ENCODE measurements around the gene ST8SIA5. TPM values are rescaled to one million over a fixed set of nuclear protein-coding genes. Genes with fewer than 3 reads are reported as not detected.

The ST8SIA5 gene
- total and polyA plus RNA-seq, 2 experiments from 2014 or later, result 3.3 to 4.8 TPM

DNA sequence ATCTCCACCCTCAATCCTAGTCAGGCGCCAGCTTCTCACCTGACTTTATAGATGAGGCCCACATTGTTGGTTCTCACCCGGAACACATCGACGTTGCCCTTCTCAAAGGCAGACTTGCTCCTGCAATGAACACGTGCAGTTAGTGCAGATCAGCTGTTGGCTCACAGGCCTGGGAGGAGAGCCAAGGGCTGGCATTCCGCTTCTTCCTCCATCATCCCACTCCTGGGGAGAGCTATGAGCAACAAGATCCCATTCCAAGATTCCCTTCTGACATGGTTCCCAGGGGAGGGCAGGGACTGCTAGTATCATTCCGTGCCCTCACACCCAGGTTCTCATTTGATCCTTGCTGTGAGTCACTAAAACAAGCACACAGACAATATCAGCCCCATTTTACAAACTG is 114.9 kb downstream of the ST8SIA5 start:
- Histone ChIP-seq H3K4me3 (no peak overlapping the region), H3K36me3 (ENCODE audit: insufficient read depth) (no peaks in the 10 kb centered on the region), H3K27me3 (ENCODE audit: insufficient read depth) (no peaks in the 10 kb centered on the region), H3K79me2 (replicated peaks; ENCODE audit: insufficient read depth) (no peaks in the 10 kb centered on the region), H3K9me2 (ENCODE audit: insufficient read depth) (no peaks in the 10 kb centered on the region), H3K4me2 (no peak overlapping the region), H3K27ac (ENCODE audit: low read depth) (no peak overlapping the region), H4K20me1 (replicated peaks; ENCODE audit: insufficient read depth) (no peaks in the 10 kb centered on the region), H3K4me1 (ENCODE audit: insufficient read depth) (no peaks in the 10 kb centered on the region), H3F3A (replicated peaks; ENCODE audit: low read depth) (no peaks in the 10 kb centered on the region), H2AFZ (no peak overlapping the region)
- no peak overlapping the region for H3K27ac Mint-ChIP-seq
- peaks cover 2% of the 10 kb centered on the region for H3K27me3 Mint-ChIP-seq (ENCODE audit: insufficient read depth, low read depth, poor library complexity)
- H3K4me3 Mint-ChIP-seq, result no peak overlapping the region
- no peaks in the 10 kb centered on the region for H3K9me3 Mint-ChIP-seq
- DNase-seq (ENCODE audit: low spot score), result no peak
- no peak for TF ChIP-seq EZH2 (IDR thresholded peaks at IDR 0.05; ENCODE audit: low read depth, unreplicated experiment)
- no peak for TF ChIP-seq JUNB (IDR thresholded peaks at IDR 0.05; ENCODE audit: unreplicated experiment)
- TF ChIP-seq, protein P1, sequence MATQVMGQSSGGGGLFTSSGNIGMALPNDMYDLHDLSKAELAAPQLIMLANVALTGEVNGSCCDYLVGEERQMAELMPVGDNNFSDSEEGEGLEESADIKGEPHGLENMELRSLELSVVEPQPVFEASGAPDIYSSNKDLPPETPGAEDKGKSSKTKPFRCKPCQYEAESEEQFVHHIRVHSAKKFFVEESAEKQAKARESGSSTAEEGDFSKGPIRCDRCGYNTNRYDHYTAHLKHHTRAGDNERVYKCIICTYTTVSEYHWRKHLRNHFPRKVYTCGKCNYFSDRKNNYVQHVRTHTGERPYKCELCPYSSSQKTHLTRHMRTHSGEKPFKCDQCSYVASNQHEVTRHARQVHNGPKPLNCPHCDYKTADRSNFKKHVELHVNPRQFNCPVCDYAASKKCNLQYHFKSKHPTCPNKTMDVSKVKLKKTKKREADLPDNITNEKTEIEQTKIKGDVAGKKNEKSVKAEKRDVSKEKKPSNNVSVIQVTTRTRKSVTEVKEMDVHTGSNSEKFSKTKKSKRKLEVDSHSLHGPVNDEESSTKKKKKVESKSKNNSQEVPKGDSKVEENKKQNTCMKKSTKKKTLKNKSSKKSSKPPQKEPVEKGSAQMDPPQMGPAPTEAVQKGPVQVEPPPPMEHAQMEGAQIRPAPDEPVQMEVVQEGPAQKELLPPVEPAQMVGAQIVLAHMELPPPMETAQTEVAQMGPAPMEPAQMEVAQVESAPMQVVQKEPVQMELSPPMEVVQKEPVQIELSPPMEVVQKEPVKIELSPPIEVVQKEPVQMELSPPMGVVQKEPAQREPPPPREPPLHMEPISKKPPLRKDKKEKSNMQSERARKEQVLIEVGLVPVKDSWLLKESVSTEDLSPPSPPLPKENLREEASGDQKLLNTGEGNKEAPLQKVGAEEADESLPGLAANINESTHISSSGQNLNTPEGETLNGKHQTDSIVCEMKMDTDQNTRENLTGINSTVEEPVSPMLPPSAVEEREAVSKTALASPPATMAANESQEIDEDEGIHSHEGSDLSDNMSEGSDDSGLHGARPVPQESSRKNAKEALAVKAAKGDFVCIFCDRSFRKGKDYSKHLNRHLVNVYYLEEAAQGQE (IDR thresholded peaks at IDR 0.05; ENCODE audit: unreplicated experiment), result no peak
- TF ChIP-seq POLR2AphosphoS5 (IDR thresholded peaks at IDR 0.05; ENCODE audit: low read depth), result no peak
- TF ChIP-seq NANOG (IDR thresholded peaks at IDR 0.05; ENCODE audit: borderline replicate concordance), result no peak
- TF ChIP-seq, protein P2, sequence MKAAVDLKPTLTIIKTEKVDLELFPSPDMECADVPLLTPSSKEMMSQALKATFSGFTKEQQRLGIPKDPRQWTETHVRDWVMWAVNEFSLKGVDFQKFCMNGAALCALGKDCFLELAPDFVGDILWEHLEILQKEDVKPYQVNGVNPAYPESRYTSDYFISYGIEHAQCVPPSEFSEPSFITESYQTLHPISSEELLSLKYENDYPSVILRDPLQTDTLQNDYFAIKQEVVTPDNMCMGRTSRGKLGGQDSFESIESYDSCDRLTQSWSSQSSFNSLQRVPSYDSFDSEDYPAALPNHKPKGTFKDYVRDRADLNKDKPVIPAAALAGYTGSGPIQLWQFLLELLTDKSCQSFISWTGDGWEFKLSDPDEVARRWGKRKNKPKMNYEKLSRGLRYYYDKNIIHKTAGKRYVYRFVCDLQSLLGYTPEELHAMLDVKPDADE (IDR thresholded peaks at IDR 0.05), result no peak
- TF ChIP-seq, protein P3, sequence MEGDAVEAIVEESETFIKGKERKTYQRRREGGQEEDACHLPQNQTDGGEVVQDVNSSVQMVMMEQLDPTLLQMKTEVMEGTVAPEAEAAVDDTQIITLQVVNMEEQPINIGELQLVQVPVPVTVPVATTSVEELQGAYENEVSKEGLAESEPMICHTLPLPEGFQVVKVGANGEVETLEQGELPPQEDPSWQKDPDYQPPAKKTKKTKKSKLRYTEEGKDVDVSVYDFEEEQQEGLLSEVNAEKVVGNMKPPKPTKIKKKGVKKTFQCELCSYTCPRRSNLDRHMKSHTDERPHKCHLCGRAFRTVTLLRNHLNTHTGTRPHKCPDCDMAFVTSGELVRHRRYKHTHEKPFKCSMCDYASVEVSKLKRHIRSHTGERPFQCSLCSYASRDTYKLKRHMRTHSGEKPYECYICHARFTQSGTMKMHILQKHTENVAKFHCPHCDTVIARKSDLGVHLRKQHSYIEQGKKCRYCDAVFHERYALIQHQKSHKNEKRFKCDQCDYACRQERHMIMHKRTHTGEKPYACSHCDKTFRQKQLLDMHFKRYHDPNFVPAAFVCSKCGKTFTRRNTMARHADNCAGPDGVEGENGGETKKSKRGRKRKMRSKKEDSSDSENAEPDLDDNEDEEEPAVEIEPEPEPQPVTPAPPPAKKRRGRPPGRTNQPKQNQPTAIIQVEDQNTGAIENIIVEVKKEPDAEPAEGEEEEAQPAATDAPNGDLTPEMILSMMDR (conservative IDR thresholded peaks at IDR 0.05; ENCODE audit: low read depth in 2 of 2), result no peak
- no peak for TF ChIP-seq ZNF331 (CRISPR knock-in tag; IDR thresholded peaks at IDR 0.05; ENCODE audit: low read depth)
- no peak for TF ChIP-seq EZH2phosphoT487 (IDR thresholded peaks at IDR 0.05; ENCODE audit: unreplicated experiment)
- no peak for TF ChIP-seq STAT1 (IDR thresholded peaks at IDR 0.05; ENCODE audit: unreplicated experiment)
- no peak for TF ChIP-seq ZNF114 (CRISPR knock-in tag; IDR thresholded peaks at IDR 0.05)
- no peak for TF ChIP-seq CREB1 (CRISPR knock-in tag; IDR thresholded peaks at IDR 0.05; ENCODE audit: low read depth)
- TF ChIP-seq, protein P4, sequence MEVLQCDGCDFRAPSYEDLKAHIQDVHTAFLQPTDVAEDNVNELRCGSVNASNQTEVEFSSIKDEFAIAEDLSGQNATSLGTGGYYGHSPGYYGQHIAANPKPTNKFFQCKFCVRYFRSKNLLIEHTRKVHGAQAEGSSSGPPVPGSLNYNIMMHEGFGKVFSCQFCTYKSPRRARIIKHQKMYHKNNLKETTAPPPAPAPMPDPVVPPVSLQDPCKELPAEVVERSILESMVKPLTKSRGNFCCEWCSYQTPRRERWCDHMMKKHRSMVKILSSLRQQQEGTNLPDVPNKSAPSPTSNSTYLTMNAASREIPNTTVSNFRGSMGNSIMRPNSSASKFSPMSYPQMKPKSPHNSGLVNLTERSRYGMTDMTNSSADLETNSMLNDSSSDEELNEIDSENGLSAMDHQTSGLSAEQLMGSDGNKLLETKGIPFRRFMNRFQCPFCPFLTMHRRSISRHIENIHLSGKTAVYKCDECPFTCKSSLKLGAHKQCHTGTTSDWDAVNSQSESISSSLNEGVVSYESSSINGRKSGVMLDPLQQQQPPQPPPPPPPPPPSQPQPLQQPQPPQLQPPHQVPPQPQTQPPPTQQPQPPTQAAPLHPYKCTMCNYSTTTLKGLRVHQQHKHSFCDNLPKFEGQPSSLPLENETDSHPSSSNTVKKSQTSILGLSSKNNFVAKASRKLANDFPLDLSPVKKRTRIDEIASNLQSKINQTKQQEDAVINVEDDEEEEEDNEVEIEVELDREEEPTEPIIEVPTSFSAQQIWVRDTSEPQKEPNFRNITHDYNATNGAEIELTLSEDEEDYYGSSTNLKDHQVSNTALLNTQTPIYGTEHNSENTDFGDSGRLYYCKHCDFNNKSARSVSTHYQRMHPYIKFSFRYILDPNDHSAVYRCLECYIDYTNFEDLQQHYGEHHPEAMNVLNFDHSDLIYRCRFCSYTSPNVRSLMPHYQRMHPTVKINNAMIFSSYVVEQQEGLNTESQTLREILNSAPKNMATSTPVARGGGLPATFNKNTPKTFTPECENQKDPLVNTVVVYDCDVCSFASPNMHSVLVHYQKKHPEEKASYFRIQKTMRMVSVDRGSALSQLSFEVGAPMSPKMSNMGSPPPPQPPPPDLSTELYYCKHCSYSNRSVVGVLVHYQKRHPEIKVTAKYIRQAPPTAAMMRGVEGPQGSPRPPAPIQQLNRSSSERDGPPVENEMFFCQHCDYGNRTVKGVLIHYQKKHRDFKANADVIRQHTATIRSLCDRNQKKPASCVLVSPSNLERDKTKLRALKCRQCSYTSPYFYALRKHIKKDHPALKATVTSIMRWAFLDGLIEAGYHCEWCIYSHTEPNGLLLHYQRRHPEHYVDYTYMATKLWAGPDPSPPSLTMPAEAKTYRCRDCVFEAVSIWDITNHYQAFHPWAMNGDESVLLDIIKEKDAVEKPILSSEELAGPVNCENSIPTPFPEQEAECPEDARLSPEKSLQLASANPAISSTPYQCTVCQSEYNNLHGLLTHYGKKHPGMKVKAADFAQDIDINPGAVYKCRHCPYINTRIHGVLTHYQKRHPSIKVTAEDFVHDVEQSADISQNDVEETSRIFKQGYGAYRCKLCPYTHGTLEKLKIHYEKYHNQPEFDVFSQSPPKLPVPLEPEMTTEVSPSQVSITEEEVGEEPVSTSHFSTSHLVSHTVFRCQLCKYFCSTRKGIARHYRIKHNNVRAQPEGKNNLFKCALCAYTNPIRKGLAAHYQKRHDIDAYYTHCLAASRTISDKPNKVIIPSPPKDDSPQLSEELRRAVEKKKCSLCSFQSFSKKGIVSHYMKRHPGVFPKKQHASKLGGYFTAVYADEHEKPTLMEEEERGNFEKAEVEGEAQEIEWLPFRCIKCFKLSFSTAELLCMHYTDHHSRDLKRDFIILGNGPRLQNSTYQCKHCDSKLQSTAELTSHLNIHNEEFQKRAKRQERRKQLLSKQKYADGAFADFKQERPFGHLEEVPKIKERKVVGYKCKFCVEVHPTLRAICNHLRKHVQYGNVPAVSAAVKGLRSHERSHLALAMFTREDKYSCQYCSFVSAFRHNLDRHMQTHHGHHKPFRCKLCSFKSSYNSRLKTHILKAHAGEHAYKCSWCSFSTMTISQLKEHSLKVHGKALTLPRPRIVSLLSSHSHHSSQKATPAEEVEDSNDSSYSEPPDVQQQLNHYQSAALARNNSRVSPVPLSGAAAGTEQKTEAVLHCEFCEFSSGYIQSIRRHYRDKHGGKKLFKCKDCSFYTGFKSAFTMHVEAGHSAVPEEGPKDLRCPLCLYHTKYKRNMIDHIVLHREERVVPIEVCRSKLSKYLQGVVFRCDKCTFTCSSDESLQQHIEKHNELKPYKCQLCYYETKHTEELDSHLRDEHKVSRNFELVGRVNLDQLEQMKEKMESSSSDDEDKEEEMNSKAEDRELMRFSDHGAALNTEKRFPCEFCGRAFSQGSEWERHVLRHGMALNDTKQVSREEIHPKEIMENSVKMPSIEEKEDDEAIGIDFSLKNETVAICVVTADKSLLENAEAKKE (CRISPR knock-in tag; IDR thresholded peaks at IDR 0.05), result no peak
- H3K36me3 Mint-ChIP-seq (ENCODE audit: low read depth), result no peaks in the 10 kb centered on the region
- ATAC-seq, result no peak
- H3K4me1 Mint-ChIP-seq, result no peaks in the 10 kb centered on the region
